ENCODE results near the gene RAB34.
A peak's percentile ranks its signal among the peaks of the same experiment; 100 is the strongest.

The RAB34 gene

GRCh38 chr17:28698253-28698941, 19.3 kb downstream of the RAB34 start:
- peak overlapping the region; percentile 90 to 99 (median 94) for H3K27ac Mint-ChIP-seq
- H3K27me3 Mint-ChIP-seq (ENCODE audit: low read depth): no peaks in the 10 kb centered on the region
- no peak for TF ChIP-seq CTCF (IDR thresholded peaks at IDR 0.05; ENCODE audit: unreplicated experiment in 3 of 3)
- H3K4me1 Mint-ChIP-seq: no peaks in the 10 kb centered on the region
- H3K9me3 Mint-ChIP-seq: no peaks in the 10 kb centered on the region
- peak overlapping the region in 2 of 3 experiments; percentile 0 to 34 for H3K4me3 Mint-ChIP-seq
- H3K36me3 Mint-ChIP-seq (ENCODE audit: low read depth): peaks cover 81% of the 10 kb centered on the region

- Mint-ChIP-seq H3K9me3 (no peaks in the 10 kb centered on the region), H3K36me3 (ENCODE audit: low read depth) (peaks cover 82% of the 10 kb centered on the region), H3K27ac (no peak overlapping the region), H3K4me3 (no peak overlapping the region), H3K4me1 (no peaks in the 10 kb centered on the region), H3K27me3 (ENCODE audit: low read depth) (no peaks in the 10 kb centered on the region)
- TF ChIP-seq CTCF (IDR thresholded peaks at IDR 0.05; ENCODE audit: unreplicated experiment in 3 of 3): no peak
Observed at GRCh38 chr17:28693869-28694268, 23.8 kb downstream of the RAB34 start.

- no peak for TF ChIP-seq CTCF (IDR thresholded peaks at IDR 0.05; ENCODE audit: unreplicated experiment in 3 of 3)
- H3K36me3 Mint-ChIP-seq (ENCODE audit: low read depth): peaks cover 79% of the 10 kb centered on the region
- no peaks in the 10 kb centered on the region for H3K9me3 Mint-ChIP-seq
- no peak overlapping the region for H3K27ac Mint-ChIP-seq
- no peaks in the 10 kb centered on the region for H3K4me1 Mint-ChIP-seq
- H3K27me3 Mint-ChIP-seq (ENCODE audit: low read depth): no peaks in the 10 kb centered on the region
- H3K4me3 Mint-ChIP-seq: no peak overlapping the region
Observed at GRCh38 chr17:28689011-28689410, 28.7 kb downstream of the RAB34 start.

- H3K4me1 Mint-ChIP-seq: no peaks in the 10 kb centered on the region
- H3K36me3 Mint-ChIP-seq (ENCODE audit: low read depth): peaks cover 77% of the 10 kb centered on the region
- no peaks in the 10 kb centered on the region for H3K9me3 Mint-ChIP-seq
- H3K27me3 Mint-ChIP-seq (ENCODE audit: low read depth): no peaks in the 10 kb centered on the region
- H3K27ac Mint-ChIP-seq: no peak overlapping the region
- TF ChIP-seq CTCF (IDR thresholded peaks at IDR 0.05; ENCODE audit: unreplicated experiment in 3 of 3): no peak
- no peak overlapping the region for H3K4me3 Mint-ChIP-seq
Observed at GRCh38 chr17:28688481-28688880, 29.2 kb downstream of the RAB34 start.

- Mint-ChIP-seq H3K27ac (no peak overlapping the region), H3K4me1 (no peaks in the 10 kb centered on the region), H3K9me3 (no peaks in the 10 kb centered on the region), H3K4me3 (no peak overlapping the region), H3K36me3 (ENCODE audit: low read depth) (peaks cover 88% of the 10 kb centered on the region), H3K27me3 (ENCODE audit: low read depth) (no peaks in the 10 kb centered on the region)
- no peak for TF ChIP-seq CTCF (IDR thresholded peaks at IDR 0.05; ENCODE audit: unreplicated experiment in 3 of 3)
Observed at GRCh38 chr17:28686296-28686695, 31.4 kb downstream of the RAB34 start.

- H3K4me1 Mint-ChIP-seq: no peaks in the 10 kb centered on the region
- no peak overlapping the region for H3K4me3 Mint-ChIP-seq
- H3K9me3 Mint-ChIP-seq: no peaks in the 10 kb centered on the region
- H3K27ac Mint-ChIP-seq: no peak overlapping the region
- H3K36me3 Mint-ChIP-seq (ENCODE audit: low read depth): peaks cover 85% of the 10 kb centered on the region
- H3K27me3 Mint-ChIP-seq (ENCODE audit: low read depth): no peaks in the 10 kb centered on the region
- TF ChIP-seq CTCF (IDR thresholded peaks at IDR 0.05; ENCODE audit: unreplicated experiment in 3 of 3): no peak
Observed at GRCh38 chr17:28685366-28685765, 32.3 kb downstream of the RAB34 start.
